Activated CD8-positive, alpha-beta T cell treated with anti-CD3 and anti-CD28 coated beads for 36 hours (primary cell): ENCODE results near the gene RAB19. TPM values are rescaled to one million over a fixed set of nuclear protein-coding genes. Genes with fewer than 3 reads are reported as not detected.
"Not testable (repeated sequence)": the region's sequence is repeated elsewhere in the genome, so short reads cannot be mapped to it uniquely, and the experiment has no call there.

Source experiments
- ATAC-seq: fragments of 200-7000 bp; cut with Tn5 transposase; one replicate; pipeline ENCODE4 v1.10.0; 2021; ENCODE audit warnings: mild to moderate bottlenecking, moderate library complexity
- CTCF ChIA-PET: fragments of 350-600 bp; sonication (Branson Sonifier 250); formaldehyde crosslinking; loops from one replicate; lab custom pipeline; 2021; ENCODE audit warnings: antibody characterized with exemption; lab: Charles Lee
- POLR2A ChIA-PET: fragments of 350-600 bp; sonication (Branson Sonifier 250); formaldehyde crosslinking; loops from one replicate; lab custom pipeline; 2021; ENCODE audit warnings: antibody characterized with exemption; lab: Charles Lee
- DNase-seq: peaks from one replicate; pipeline ENCODE4 v3.0.0-alpha.2; 2020
- H3K27ac Mint-ChIP-seq: one replicate; pipeline ENCODE4 v1.8.0; 2021; ENCODE audit warnings: mild to moderate bottlenecking, mixed read lengths
- H3K27me3 Mint-ChIP-seq: one replicate; pipeline ENCODE4 v1.8.0; 2021; ENCODE audit warnings: mixed read lengths
- H3K36me3 Mint-ChIP-seq: one replicate; pipeline ENCODE4 v1.8.0; 2021; ENCODE audit warnings: low read depth, mixed read lengths
- H3K4me1 Mint-ChIP-seq: one replicate; pipeline ENCODE4 v1.8.0; 2021; ENCODE audit warnings: low read depth, mixed read lengths
- H3K4me3 Mint-ChIP-seq: one replicate; pipeline ENCODE4 v1.8.0; 2021; ENCODE audit warnings: mild to moderate bottlenecking, moderate library complexity, mixed read lengths
- H3K9me3 Mint-ChIP-seq: one replicate; pipeline ENCODE4 v1.8.0; 2021; ENCODE audit warnings: mixed read lengths
- CTCF ChIP-seq: fragments of 200-600 bp; IDR thresholded peaks from one replicate; pipeline ENCODE4 v1.8.0; 2022; ENCODE audit warnings: antibody characterized with exemption, mild to moderate bottlenecking
- intact Hi-C: fragments of 100-400 bp; cut with micrococcal nuclease; formaldehyde crosslinking; loops from one replicate; pipeline ENCODE4 v1.10.0; 2022
- total RNA-seq, 2 experiments: library from RNA; stranded (reverse); gene quantifications; one replicate each; pipeline ENCODE4 v1.2.3, GENCODE V29; 2021

Gene RAB19
- total RNA-seq, 2 experiments from 2014 or later = 5.6 to 6.4 TPM

- Mint-ChIP-seq H3K4me3 (peak overlapping the region; percentile 88), H3K27me3 (no peaks in the 10 kb centered on the region), H3K4me1 (peaks cover 28% of the 10 kb centered on the region), H3K27ac (peak overlapping the region; percentile 80), H3K9me3 (no peaks in the 10 kb centered on the region), H3K36me3 (no peaks in the 10 kb centered on the region)
- ChIA-PET CTCF (no interaction called here), POLR2A (interaction anchor here (0.6 to 2.7 kb wide), 4 partner anchors 23 to 42 kb away, joined by 3 to 12 read pairs (median 5); no protein-coding TSS in a partner anchor)
- no peak for TF ChIP-seq CTCF
- DNase-seq (no peak), ATAC-seq (no peak)
- intact Hi-C loops = no loop called here
Measured at GRCh38 chr7:140398821-140399220, 5.0 kb upstream of the RAB19 start.

- H3K27me3 Mint-ChIP-seq = no peaks in the 10 kb centered on the region
- no peak for DNase-seq
- H3K27ac Mint-ChIP-seq = no peak overlapping the region
- intact Hi-C loops = loop anchor here (5.0 kb wide), 1 partner anchor 228 kb away; no protein-coding TSS in a partner anchor
- H3K9me3 Mint-ChIP-seq = no peaks in the 10 kb centered on the region
- H3K4me1 Mint-ChIP-seq = peaks cover 38% of the 10 kb centered on the region
- TF ChIP-seq CTCF = no peak
- no peak overlapping the region for H3K4me3 Mint-ChIP-seq
- ChIA-PET CTCF (no interaction called here), POLR2A (no interaction called here)
- no peak for ATAC-seq
- H3K36me3 Mint-ChIP-seq = no peaks in the 10 kb centered on the region
Measured at GRCh38 chr7:140400381-140400780, 3.5 kb upstream of the RAB19 start.

GRCh38 chr7:140402178-140402835 is 1.6 kb upstream of the RAB19 start:
- POLR2A ChIA-PET = interaction anchor here (0.8 to 2.4 kb wide), 3 partner anchors 9 to 50 kb away, joined by 3 to 10 read pairs (median 3); no protein-coding TSS in a partner anchor
- peaks cover 3% of the 10 kb centered on the region for H3K36me3 Mint-ChIP-seq
- CTCF ChIA-PET = no interaction called here

GRCh38 chr7:140404565-140405065 is 757 bp downstream of the RAB19 start:
- no peak for ATAC-seq
- no peak for TF ChIP-seq CTCF
- POLR2A ChIA-PET = interaction anchor here (0.5 to 1.4 kb wide), 7 partner anchors 10 to 1040 kb away, joined by 3 to 5 read pairs (median 3); no protein-coding TSS in a partner anchor
- peaks cover 30% of the 10 kb centered on the region for H3K4me1 Mint-ChIP-seq
- CTCF ChIA-PET = interaction anchor here (0.6 kb wide), 1 partner anchor 39 kb away, joined by 3 read pairs; no protein-coding TSS in a partner anchor
- H3K4me3 Mint-ChIP-seq = peak overlapping the region; percentile 85
- peak overlapping the region; percentile 93 for H3K27ac Mint-ChIP-seq
- H3K36me3 Mint-ChIP-seq = peaks cover 8% of the 10 kb centered on the region
- intact Hi-C loops = loop anchor here (5.0 kb wide), 1 partner anchor 232 kb away; no protein-coding TSS in a partner anchor
- H3K27me3 Mint-ChIP-seq = no peaks in the 10 kb centered on the region
- H3K9me3 Mint-ChIP-seq = no peaks in the 10 kb centered on the region
- no peak for DNase-seq

More at GRCh38 chr7:140402178-140402835, 1.6 kb upstream of the RAB19 start:
- ATAC-seq (peak; percentile 38), DNase-seq (peak; percentile 36)
- peak overlapping the region; percentile 22 for H3K4me3 Mint-ChIP-seq
- peaks cover 32% of the 10 kb centered on the region for H3K4me1 Mint-ChIP-seq
- H3K27ac Mint-ChIP-seq = peak overlapping the region; percentile 74
- H3K9me3 Mint-ChIP-seq = no peaks in the 10 kb centered on the region
- intact Hi-C loops = loop anchor here (5.0 kb wide), 1 partner anchor 230 kb away; no protein-coding TSS in a partner anchor
- no peaks in the 10 kb centered on the region for H3K27me3 Mint-ChIP-seq
- TF ChIP-seq CTCF = no peak

GRCh38 chr7:140415361-140415760 is 11.5 kb downstream of the RAB19 start:
- Mint-ChIP-seq H3K27me3 (no peaks in the 10 kb centered on the region), H3K36me3 (peaks cover 13% of the 10 kb centered on the region), H3K4me3 (no peak overlapping the region), H3K9me3 (no peaks in the 10 kb centered on the region), H3K4me1 (peaks cover 10% of the 10 kb centered on the region), H3K27ac (no peak overlapping the region)
- DNase-seq (no peak), ATAC-seq (no peak)
- intact Hi-C loops = no loop called here
- ChIA-PET POLR2A (interaction anchor here (1.5 kb wide), 1 partner anchor 11 kb away, joined by 3 read pairs; the partner anchor contains the start of gene RAB19), CTCF (interaction anchor here (1.4 kb wide), 1 partner anchor 28 kb away, joined by 5 read pairs; no protein-coding TSS in a partner anchor)
- no peak for TF ChIP-seq CTCF

GRCh38 chr7:140415816-140416215 is 12.0 kb downstream of the RAB19 start:
- DNase-seq, H3K27me3 Mint-ChIP-seq, H3K9me3 Mint-ChIP-seq, ATAC-seq, H3K4me1 Mint-ChIP-seq, H3K4me3 Mint-ChIP-seq, H3K27ac Mint-ChIP-seq, POLR2A ChIA-PET, intact Hi-C loops: not testable (repeated sequence)
- CTCF ChIA-PET = interaction anchor here (1.4 kb wide), 1 partner anchor 28 kb away, joined by 5 read pairs; no protein-coding TSS in a partner anchor
- peaks cover 13% of the 10 kb centered on the region for H3K36me3 Mint-ChIP-seq
